HG03066 (cell line): Measurements from ENCODE around the gene PAH.

Experiments
- ATAC-seq: cut with Tn5 transposase; IDR thresholded peaks from one replicate; pipeline ENCODE4 v1.9.1; 2021; ENCODE audit warnings: low read depth; ENCODE audit not compliant: unreplicated experiment

The PAH gene

DNA sequence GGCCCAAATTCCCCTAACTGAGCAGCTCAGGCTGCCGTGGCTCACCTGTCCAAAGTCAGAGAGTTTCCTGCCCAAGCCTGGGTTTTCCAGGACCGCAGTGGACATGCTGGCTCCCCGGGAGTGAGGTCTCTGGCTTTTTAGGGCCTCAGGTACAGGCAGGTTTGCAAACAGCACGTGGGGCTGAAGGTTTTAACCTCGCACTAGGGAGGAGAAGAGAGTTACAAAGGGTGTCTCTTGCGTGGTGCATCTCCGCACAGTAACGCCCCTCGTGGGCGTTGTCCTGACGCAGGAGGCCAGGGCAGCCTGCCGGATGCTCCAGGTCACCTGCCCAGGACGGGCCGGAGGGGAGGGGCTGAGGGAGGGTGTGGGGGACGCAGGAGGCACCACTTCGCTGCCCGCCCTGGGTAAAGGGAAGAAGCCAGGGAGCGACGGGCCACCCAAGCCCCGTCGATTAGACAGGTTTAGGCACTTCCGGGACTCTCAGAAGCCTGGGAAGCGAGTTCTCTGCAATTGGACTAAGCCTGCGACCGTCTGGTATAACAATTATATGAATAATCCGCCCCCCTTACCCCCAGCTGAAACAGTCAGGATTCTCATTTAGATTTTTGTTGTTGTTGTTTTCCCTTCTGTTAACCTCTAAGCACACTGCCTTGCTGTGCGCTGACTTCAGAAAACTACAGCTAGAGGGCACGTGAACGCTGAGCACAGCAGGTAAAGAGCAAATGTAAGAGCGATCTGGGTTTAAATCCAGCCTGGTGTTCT, at the start of gene PAH:
Gene PAH, minus strand, starts transcription at position 219 of the 762 bp plus-strand sequence. Its CDS starts 114 bp downstream, at position 105.
- ATAC-seq = peak; percentile 62

DNA sequence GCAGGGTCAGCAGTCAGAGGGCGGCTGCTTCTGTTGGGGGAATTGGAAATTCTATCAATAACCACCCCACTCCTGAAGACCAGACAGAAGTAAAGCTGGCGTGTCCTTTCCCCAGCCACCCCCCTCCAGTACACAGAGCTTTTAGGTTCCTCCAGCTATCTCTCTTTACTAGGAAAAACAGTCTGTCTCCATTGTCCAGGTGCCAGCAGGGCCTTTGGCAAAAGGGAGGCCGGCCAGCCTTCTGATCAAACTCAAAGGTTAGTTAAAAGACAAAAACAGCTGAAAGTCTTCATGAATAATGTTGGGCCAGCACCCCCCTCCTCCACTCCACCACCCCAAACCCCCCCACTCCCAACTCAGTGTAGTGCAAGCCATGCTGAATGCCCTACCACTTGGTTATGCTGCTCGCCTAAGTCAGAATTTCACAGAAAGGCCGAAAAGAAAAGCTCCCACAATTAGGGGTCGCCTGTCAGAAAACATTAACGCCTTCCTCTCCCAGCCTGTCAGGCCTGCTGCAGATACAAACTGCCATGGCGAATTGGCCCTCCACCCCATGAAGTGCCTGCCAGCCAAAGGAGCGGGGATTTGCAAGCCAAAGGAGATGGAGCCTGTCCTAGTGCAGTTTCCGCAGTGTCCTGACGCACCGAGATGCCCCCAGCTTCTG, 49.3 kb upstream of the PAH start:
- no peak for ATAC-seq

DNA sequence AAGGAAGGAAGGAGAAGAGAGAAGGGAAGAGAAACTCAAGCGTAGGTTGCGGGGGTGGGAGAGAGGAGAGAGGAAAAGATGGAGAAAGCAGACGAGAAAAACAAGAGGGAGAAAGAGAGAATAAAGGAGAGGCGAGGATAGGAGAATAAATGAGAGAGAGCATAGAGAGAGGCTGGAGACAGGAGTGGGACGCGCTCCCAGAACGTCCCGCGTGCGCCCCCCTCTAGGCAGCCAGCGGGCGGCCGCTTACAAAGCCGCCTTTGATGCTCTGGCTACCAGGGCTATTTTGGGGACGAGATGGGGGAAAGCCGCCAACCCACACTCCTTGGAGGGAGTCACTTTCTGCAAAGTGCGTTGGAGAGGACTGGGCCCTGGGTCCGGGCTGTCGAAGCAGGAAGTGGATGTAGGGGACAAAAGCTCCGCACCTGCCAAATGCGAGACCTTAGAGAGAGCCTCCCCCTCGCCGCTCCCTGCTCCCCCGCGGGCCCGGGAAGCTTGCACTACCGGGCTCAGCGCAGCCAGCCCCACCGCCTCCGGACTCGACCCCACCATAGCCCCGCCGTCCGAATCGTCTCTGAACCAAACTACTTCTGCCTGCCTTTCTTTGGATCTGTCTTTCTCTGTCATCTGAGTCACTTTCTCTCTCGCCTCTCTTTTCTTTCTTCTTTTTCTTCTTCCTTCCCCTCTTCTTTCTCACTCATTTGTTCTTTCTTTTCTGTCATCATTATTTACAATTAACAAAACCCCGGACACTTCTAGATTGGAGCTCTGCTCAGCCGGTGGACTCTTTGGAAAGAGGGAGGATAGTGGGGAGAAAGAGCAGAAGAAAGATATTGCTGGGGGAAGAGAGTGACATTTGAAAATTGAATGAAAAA, 48.5 kb upstream of the PAH start:
- no peak for ATAC-seq

DNA sequence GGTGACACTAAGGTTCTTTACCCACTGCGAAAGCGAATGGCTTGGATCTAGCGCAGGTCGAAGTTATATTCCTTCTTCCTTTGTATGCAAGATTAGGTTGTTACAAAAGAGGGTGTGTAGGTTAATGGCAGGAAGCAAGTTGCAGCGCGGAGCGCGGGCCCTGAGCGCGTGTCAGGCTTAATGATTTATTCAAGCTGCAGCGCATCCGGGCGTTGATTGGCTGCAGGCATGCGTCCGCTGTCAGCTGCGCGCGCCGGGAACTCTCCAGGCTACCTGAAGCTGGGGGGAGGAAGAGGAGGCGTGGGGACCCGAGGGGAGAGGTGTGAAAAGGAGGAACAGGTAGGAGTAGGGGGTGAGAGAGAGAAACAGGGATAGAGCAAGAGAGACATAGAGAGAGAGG, 47.8 kb upstream of the PAH start:
- ATAC-seq = no peak

DNA sequence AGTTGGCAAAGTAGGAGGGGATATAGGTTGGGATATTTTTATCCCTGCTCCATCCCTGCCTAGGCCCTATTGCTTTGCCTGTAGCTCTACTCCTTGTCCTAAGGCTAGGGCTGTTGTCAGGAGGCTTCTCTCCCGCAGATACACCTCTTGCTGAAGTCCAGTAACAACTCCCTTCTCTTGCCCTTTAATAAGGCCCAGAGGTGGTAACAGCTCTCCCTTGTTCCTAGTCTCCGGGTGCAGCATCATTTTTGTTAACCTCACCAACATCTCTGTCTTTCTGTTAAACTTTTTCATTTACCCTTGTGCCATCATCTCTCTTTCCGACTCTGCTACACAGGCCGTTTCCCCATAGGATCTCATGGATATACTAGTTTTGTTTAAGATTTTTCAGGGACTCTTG, 46.8 kb upstream of the PAH start:
- no peak for ATAC-seq

DNA sequence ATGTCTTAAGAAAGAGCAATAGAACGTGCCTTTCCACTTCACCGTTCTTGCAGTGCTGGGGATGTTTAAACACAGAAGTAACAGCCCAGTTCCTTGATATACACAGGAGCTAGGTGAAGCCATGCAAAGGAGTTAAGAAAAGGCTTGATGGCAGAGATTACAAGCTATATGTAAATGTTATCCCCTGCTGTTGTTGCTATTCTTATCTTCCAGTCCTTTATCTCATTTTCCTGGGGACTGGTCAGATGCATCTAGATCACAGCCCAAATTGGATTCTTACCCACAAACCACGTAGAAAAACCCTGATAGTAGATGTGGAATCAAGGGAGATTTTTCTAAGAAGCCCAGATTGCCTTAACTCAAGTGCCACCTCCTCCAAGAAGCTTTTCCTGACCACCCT, 45.9 kb upstream of the PAH start:
- no peak for ATAC-seq

DNA sequence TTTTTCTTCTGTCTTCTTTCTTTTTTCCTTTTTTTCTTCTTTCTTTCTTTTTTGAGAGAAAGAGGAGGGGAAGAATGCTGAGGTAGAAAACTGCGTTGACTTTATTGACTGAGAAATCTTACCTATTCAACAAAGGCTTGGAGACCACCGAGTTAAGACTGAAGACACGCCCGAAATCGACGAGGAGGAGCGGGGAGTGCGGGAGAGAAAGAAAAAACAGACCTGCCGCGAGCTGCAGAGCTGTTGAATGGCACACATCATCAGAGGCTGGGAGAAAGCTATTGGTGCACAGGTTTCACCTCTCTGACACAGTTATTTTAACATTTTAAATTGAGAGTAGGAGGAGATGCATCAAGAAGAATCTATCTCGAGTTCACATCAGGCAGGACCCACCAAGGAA, 45.5 kb upstream of the PAH start:
- ATAC-seq = no peak

DNA sequence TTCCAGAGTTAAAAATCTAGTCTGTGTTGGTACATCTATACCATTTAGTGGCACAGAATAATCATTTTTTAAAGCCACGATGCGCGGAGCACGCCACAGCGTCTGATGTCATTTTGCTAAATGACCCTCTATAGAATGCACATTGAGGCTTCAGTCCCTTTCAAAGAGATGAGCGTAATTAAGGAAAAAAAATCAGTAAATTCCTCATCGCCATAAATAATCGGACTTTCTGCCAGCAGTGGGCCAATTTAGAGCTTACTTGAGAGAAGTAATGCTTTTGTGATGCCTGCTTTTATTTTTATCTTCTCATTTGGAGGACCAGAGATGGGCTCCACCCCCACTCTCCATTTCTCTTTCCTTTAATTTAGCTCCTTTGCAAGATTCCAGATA, 44.4 kb upstream of the PAH start:
- ATAC-seq = no peak

DNA sequence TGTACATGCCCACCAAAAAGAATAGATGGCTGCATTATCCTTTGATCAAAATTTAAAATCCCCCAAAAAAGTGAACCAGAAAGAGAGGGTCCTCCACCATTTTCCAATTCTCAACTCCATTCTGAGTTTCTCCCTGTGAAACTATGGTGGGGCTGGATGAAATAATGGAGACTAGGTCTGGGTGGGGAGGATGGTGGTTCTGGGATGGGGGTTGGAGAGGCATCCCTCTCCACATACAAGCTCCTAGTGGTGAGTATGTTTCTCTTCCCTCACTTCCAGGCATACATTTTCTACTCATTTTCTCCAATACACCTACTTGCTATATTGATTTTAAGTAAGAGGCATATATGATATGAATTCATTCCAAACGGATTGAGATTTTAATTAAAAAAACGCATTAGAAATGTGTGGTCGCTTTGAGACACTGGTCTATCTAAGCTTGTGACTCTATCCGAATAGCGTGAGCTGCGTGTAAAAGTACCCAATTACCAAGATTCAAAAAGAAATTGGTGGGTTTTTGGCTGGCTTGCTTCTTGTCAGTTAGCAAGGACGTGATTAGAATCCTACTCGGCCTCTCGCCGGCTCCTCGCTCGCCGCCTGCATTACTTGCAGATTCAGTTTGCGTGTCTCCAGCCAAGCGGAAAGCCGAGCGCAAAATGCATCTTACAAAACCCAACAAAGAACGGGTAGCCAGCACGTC, 43.9 kb upstream of the PAH start:
- ATAC-seq = no peak

DNA sequence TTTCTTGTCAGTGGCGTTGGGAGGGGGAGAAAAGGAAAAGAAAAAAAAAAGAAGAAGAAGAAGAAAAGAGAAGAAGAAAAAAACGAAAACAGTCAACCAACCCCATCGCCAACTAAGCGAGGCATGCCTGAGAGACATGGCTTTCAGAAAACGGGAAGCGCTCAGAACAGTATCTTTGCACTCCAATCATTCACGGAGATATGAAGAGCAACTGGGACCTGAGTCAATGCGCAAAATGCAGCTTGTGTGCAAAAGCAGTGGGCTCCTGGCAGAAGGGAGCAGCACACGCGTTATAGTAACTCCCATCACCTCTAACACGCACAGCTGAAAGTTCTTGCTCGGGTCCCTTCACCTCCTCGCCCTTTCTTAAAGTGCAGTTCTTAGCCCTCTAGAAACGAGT, 42.3 kb upstream of the PAH start:
- ATAC-seq = no peak

DNA sequence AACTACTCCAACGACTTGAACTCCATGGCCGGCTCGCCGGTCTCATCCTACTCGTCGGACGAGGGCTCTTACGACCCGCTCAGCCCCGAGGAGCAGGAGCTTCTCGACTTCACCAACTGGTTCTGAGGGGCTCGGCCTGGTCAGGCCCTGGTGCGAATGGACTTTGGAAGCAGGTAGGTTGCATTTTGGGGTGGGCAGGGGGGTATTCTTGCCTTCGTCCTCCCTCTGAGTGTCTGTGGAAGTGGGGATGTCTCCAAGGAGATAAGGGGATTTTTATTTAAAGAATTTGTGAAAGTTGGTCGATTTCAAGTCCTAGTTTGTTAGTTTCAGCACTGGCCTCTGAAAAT, 41.8 kb upstream of the PAH start:
- no peak for ATAC-seq

DNA sequence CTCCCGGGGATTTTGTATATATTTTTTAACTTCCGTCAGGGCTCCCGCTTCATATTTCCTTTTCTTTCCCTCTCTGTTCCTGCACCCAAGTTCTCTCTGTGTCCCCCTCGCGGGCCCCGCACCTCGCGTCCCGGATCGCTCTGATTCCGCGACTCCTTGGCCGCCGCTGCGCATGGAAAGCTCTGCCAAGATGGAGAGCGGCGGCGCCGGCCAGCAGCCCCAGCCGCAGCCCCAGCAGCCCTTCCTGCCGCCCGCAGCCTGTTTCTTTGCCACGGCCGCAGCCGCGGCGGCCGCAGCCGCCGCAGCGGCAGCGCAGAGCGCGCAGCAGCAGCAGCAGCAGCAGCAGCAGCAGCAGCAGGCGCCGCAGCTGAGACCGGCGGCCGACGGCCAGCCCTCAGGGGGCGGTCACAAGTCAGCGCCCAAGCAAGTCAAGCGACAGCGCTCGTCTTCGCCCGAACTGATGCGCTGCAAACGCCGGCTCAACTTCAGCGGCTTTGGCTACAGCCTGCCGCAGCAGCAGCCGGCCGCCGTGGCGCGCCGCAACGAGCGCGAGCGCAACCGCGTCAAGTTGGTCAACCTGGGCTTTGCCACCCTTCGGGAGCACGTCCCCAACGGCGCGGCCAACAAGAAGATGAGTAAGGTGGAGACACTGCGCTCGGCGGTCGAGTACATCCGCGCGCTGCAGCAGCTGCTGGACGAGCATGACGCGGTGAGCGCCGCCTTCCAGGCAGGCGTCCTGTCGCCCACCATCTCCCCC, 41.2 kb upstream of the PAH start:
- peak; percentile 51 for ATAC-seq

DNA sequence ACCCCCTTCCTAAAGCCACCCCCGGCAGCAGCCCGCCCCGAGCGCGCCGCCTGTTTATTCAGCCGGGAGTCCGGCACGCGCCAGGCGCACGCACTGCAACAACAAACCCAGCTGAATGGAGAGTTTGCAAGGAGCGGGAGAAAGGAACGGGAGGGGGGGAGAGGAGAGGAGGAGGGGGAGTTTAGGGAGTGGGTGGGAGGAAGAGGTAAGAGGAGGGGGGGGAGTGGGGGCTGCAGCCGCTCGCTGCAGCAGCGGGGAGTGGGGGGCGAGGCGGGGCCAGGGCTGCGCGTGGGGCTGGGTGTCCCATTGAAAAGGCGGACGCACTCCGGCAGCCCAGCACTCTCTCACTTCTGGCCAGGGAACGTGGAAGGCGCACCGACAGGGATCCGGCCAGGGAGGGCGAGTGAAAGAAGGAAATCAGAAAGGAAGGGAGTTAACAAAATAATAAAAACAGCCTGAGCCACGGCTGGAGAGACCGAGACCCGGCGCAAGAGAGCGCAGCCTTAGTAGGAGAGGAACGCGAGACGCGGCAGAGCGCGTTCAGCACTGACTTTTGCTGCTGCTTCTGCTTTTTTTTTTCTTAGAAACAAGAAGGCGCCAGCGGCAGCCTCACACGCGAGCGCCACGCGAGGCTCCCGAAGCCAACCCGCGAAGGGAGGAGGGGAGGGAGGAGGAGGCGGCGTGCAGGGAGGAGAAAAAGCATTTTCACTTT, 40.5 kb upstream of the PAH start, which contains the start of gene ASCL1:
Gene ASCL1, plus strand, starts transcription at position 336 of the 712 bp plus-strand sequence. CDS start 571 bp downstream, outside the sequence.
- no peak for ATAC-seq

DNA sequence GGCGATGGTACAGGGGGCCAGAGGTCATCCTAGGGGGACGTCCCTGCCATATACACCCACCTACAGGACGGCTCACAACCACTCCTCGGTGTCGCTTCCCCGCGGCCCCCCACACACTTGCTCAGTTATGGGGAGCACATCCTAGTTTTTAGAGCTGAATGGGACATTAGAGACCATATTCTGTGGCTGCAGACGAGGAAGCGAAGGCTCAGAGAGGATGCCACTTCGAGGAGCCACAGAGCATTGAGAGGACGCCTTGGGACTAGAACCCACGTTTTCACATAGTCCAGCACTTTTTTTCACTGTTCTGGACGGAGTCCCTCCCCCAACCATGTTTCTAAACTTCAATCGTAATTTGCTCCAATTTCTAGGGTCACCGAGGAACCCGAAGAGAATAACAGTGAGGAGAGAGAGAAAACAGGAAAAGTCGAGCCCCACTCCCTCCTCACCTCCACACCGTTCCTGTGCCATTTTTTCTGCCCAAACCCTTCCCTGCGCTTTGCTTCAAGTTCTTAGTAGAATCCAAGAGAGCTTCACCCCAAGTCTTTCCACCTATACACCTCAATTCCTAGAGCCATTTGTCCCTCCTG, 39.8 kb upstream of the PAH start:
- ATAC-seq = no peak

DNA sequence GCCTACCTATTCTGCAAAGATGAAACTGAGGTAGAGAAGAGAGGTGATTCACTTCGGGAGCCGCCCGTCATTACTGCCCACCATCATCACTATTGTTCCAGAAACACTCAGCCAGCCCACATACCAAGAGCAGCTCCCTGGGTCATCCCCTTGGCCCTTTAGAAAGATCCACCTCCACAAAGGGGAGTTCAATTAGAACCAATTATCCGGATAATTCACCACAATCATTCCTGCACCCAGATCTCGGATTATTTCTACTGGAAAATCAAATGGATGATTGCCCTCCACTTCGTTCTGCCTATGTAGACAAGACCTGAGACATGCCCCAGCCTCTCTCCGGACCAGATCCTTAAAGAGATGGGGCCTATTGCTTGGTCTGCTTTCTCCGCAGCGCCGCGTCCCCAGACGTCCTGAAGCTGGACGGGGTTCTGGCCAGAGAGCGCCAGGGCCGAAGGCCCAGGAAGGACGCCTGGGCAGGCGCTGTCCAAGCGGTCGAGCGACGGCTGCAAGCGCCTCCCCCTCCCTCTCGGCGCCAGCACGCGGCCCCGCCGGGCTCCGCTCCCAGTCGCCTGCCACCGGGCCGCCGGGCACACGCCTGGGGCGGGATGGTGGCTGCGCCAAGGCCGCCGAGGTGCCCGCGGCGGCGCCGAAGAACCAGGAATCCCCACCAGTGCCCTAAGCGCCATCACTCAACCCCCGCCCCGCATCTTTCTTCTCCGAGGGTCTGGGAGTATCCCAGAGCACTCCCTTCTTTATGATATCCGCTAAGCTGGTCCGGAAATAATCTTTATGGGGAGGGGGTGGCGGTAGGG, 39.1 kb upstream of the PAH start:
- ATAC-seq = no peak

DNA sequence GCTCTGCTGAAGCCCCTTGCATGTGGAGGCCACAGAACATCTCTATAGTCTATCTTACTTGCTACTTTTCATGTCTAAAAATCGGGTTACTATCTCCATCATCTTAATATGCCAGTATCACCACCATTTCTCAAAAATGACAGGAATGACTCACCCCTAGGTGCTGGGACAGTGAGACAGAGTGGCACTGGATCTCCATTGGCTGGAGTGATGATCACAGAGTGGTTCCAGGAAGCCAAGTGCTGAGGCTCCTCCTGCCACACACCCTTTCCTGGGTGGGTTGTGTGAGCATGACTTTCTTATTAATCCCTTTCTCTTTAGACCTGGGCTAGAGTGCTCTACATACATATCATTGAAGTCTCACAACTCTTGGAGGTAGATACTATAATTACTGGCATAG, 37.1 kb upstream of the PAH start:
- no peak for ATAC-seq

DNA sequence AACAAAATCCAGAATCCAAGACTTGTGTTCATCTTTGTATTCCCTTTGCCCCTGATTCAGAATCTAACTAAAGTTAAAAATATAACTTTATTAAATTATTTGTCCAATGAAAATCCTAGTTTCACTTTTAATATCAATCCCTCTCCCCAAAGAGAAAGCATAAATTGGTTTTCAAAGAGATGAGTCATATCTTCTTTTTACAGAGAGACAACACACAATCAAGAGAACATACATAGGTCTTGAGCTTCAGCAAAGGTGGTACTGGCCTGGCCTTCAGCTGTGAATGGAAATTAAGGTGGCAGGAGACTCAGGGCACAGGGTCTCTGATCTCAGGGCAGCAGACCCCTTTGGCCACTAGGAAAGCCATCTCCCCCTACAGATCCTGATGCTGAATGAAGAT, 36.2 kb upstream of the PAH start:
- ATAC-seq = no peak

DNA sequence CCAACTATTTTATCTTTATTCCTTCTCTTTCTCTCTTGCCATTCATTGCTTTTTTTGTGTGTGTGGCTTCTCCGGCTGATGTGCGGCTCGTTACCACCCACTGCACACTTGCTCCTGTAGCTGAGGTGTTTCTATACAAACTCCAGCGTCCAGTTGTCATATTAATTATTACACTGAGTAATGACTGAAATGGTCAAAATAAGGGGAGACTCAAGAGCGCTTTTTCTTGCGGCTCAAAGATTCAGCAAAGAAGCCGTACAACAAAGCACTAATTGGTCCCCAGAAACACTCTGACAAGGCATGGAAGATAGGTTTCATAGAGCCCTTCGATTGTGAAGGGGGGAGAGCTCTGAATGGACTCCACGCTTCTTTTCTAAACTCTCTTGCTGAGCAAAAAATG, 34.8 kb upstream of the PAH start:
- no peak for ATAC-seq
